CD4-positive, CD25-positive, alpha-beta regulatory T cell (primary cell): ENCODE results near the gene ORMDL1. TPM values are rescaled to one million over a fixed set of nuclear protein-coding genes. Genes with fewer than 3 reads are reported as not detected.
A peak's percentile ranks its signal among the peaks of the same experiment; 100 is the strongest.

Source experiments
- ATAC-seq, 2 donors: fragments of 150-1000 bp; cut with Tn5 transposase; one replicate each; pipeline ENCODE4 v1.10.0; 2021; ENCODE audit warnings: low read depth in 2 of 2, moderate number of reproducible peaks in 2 of 2, moderate library complexity in 1 of 2
- DNase-seq, 3 donors: peaks; one replicate each; pipeline versions ENCODE4 v3.0.0 to v3.0.0-alpha.2; 2012 to 2022; ENCODE audit warnings: mixed read lengths in 1 of 3
- H3K27ac ChIP-seq: one replicate; pipeline ENCODE4 v1.7.0; 2013; ENCODE audit warnings: mild to moderate bottlenecking, low read length; ENCODE audit not compliant: insufficient read depth, poor library complexity, severe bottlenecking
- H3K27me3 ChIP-seq: one replicate; pipeline ENCODE4 v1.7.0; 2013; ENCODE audit warnings: low read length; ENCODE audit not compliant: control insufficient read depth, insufficient read depth
- H3K36me3 ChIP-seq: one replicate; pipeline ENCODE4 v1.7.0; 2013; ENCODE audit warnings: mild to moderate bottlenecking, low read length, moderate library complexity; ENCODE audit not compliant: control insufficient read depth, insufficient read depth
- H3K4me1 ChIP-seq: 2 replicates; pipeline ENCODE4 v1.7.0; 2013; ENCODE audit warnings: mild to moderate bottlenecking, low read length; ENCODE audit not compliant: insufficient read depth, control insufficient read depth, poor library complexity, severe bottlenecking
- H3K4me3 ChIP-seq: one replicate; pipeline ENCODE4 v1.7.0; 2013; ENCODE audit warnings: low read depth, mild to moderate bottlenecking, low read length, moderate library complexity
- H3K9me3 ChIP-seq, 2 experiments: 1 replicate in 1 of 2; 2 replicates in 1 of 2; pipeline ENCODE4 v1.7.0; 2013; ENCODE audit warnings: low read length in 2 of 2, mild to moderate bottlenecking in 1 of 2, moderate library complexity in 1 of 2; ENCODE audit not compliant: control insufficient read depth in 2 of 2
- H3K27ac Mint-ChIP-seq, 3 donors: one replicate each; pipeline ENCODE4 v1.8.0; 2020 to 2022; ENCODE audit warnings: mild to moderate bottlenecking in 3 of 3, mixed read lengths in 3 of 3, moderate library complexity in 2 of 3
- H3K27me3 Mint-ChIP-seq: one replicate; pipeline ENCODE4 v1.8.0; 2022; ENCODE audit warnings: mild to moderate bottlenecking, mixed read lengths
- H3K36me3 Mint-ChIP-seq: one replicate; pipeline ENCODE4 v1.8.0; 2020; ENCODE audit warnings: mixed read lengths
- H3K4me1 Mint-ChIP-seq, 4 donors: one replicate each; pipeline ENCODE4 v1.8.0; 2020 to 2022; ENCODE audit warnings: mixed read lengths in 4 of 4, mild to moderate bottlenecking in 1 of 4
- H3K4me3 Mint-ChIP-seq, 4 donors: one replicate each; pipeline ENCODE4 v1.8.0; 2020 to 2022; ENCODE audit warnings: mild to moderate bottlenecking in 4 of 4, mixed read lengths in 4 of 4, moderate library complexity in 3 of 4
- H3K9me3 Mint-ChIP-seq, 7 donors: one replicate each; pipeline ENCODE4 v1.8.0; 2020 to 2022; ENCODE audit warnings: mixed read lengths in 7 of 7, mild to moderate bottlenecking in 3 of 7, moderate library complexity in 2 of 7
- polyA plus RNA-seq, 4 donors: library from polyadenylated mRNA; unstranded; fragments of 300-500 nt; fragmentation: Illumina TruSeq; gene quantifications; one replicate each; pipeline ENCODE4 v1.2.3, GENCODE V29; 2021
- total RNA-seq: library from RNA; stranded (reverse); gene quantifications from one replicate; pipeline ENCODE4 v1.2.3, GENCODE V29; 2022

ORMDL1 gene
- total and polyA plus RNA-seq, 5 donors from 2014 or later = 81.4 to 141 (median 88.5) TPM

DNA sequence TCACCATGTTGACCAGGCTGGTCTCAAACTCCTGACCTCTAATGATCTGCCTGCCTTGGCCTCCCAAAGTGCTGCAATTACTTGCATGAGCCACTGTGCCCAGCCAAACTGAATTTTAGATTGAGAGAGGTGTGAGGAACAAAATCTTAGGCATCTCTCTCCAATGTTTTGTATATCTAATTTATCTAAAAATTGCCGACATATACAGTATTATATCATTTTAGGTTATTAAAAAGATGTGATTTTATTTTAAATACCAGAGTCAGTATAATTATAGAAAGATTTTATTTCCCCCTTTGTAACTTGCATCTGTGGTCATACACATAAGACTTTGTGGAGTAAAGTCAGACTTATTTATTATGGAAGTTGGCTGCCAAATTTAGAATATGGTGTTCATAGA is 10.2 kb upstream of the ORMDL1 start:
- Mint-ChIP-seq H3K27me3 (no peaks in the 10 kb centered on the region), H3K9me3 (peaks cover 0 to 1% (median 0%) of the 10 kb centered on the region in 7 donors)

DNA sequence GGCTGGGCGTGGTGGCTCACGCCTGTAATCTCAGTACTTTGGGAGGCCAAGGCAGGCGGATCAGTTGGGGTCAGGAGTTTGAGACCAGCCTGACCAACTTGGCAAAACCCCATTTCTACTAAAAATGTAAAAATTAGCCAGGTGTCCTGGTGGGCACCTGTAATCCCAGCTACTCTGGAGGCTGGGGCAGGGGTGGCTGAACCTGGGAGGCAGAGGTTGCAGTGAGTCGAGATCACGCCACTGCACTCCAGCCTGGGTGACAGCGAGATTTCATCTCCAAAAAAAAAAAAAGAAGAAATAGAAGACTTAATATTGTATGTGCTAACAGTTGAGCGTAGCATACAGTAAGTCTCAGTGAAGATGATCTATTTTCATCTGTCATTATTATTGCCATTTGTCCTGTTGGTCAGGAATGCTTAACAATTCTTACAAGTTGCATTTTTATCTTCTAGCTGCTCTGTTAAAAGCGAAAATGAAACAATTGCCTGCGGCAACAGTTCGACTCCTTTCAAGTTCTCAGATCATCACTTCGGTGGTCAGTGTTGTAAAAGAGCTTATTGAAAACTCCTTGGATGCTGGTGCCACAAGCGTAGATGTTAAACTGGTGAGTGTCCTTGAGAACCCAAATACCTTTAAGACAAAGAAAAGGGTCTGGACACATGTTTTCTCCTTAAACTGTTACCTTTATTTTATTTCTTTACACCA is 7.4 kb upstream of the ORMDL1 start:
- peak overlapping the region; percentile 10 to 68 (median 57) for H3K4me3 Mint-ChIP-seq
- H3K27me3 Mint-ChIP-seq = no peaks in the 10 kb centered on the region
- peaks cover 20% of the 10 kb centered on the region for H3K36me3 ChIP-seq
- no peak overlapping the region for H3K27ac ChIP-seq
- peaks cover 35% of the 10 kb centered on the region for H3K36me3 Mint-ChIP-seq
- no peaks in the 10 kb centered on the region for H3K4me1 ChIP-seq
- H3K4me3 ChIP-seq = peak overlapping the region; percentile 56
- H3K9me3 ChIP-seq = no peaks in the 10 kb centered on the region
- H3K9me3 Mint-ChIP-seq = no peaks in the 10 kb centered on the region
- H3K27me3 ChIP-seq = no peaks in the 10 kb centered on the region
- DNase-seq (peak in 1 of 3 donors; percentile 45), ATAC-seq (no peak)
- peak overlapping the region in 2 of 3 donors; percentile 81 to 91 for H3K27ac Mint-ChIP-seq
- H3K4me1 Mint-ChIP-seq = peaks cover 10 to 23% (median 20%) of the 10 kb centered on the region in 4 donors

More for the DNA sequence above, 10.2 kb upstream of the ORMDL1 start:
- ATAC-seq = no peak
- Mint-ChIP-seq H3K4me1 (peaks cover 11 to 28% (median 20%) of the 10 kb centered on the region in 4 donors), H3K4me3 (no peak overlapping the region), H3K36me3 (peaks cover 42% of the 10 kb centered on the region), H3K27ac (no peak overlapping the region)
- Histone ChIP-seq H3K27me3 (no peaks in the 10 kb centered on the region), H3K4me3 (no peak overlapping the region), H3K9me3 (no peaks in the 10 kb centered on the region), H3K36me3 (peaks cover 34% of the 10 kb centered on the region), H3K27ac (no peak overlapping the region), H3K4me1 (no peaks in the 10 kb centered on the region)
- no peak for DNase-seq

DNA sequence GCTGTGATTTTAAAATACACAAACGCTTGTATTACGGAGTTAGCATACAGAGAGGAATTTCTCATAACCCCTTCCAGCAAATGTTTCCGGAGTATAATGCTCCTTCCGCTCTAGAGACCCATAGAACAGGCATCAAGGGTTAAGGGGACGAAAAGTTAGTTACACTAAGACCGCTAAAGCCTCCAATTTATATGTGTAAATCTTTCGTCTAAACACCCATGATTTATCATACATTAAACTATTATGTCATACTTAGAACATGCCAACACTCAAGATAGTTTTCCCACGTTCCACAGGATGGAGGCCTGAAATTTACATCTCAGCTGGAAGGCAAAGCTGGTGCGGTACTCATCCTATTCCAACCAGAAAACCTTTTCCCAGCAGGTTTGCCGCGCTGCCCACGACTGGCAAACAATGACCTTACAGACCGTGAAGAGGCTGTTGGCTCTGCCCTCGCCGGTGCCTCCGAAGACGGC is 650 bp downstream of the ORMDL1 start:
- no peak for ATAC-seq

DNA sequence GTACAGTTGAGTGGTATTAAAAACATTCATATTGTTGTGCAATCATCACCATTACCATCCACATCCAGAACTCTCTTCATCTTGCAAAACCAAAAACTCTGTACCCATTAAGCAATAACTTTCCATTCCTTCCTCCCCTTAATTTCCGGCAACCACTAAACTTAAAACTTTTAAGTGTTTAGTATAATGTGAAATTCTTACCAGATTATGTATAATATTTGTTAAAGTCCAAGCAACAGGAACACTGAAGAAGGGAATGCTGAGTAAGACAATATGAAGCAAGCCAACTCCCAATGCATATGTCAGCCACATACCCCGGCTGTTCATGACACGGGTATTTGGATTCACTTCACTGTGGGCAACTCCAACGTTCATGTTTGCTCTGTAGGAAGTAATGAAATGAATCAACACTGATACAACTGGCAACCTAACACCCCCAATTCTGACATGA is 1.9 kb downstream of the ORMDL1 start:
- peaks cover 38% of the 10 kb centered on the region for H3K4me1 ChIP-seq

More for the DNA sequence above, 650 bp downstream of the ORMDL1 start:
- Mint-ChIP-seq H3K4me3 (peak overlapping the region; percentile 96 to 98 (median 97)), H3K27me3 (no peaks in the 10 kb centered on the region), H3K36me3 (peaks cover 37% of the 10 kb centered on the region), H3K27ac (peak overlapping the region; percentile 94 to 95 (median 94)), H3K4me1 (peaks cover 38 to 70% (median 52%) of the 10 kb centered on the region in 4 donors), H3K9me3 (no peaks in the 10 kb centered on the region)
- Histone ChIP-seq H3K4me3 (peak overlapping the region; percentile 92), H3K27me3 (no peaks in the 10 kb centered on the region), H3K4me1 (peaks cover 38% of the 10 kb centered on the region), H3K27ac (peak overlapping the region; percentile 95), H3K9me3 (no peaks in the 10 kb centered on the region), H3K36me3 (peaks cover 26% of the 10 kb centered on the region)
- DNase-seq = peak in 1 of 3 donors; percentile 62

DNA sequence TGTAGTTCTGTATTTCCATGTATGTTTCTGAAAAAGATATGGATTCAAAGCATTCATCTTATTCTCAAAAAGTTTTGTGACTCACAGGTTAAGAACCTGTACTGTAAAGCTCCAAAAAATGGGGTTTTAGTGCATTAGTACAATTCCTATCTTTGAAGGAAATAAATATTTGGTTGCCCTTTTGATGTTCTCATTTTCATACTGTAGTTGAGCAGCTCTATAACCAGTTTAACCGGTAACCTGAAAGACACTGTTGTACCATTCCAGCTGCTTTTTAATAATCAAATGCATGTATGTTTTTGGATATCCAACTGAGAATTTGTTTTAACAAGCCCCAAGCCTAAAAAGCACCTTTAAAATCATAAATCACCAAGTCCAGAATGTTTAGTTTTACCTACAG is 11.9 kb downstream of the ORMDL1 start:
- Mint-ChIP-seq H3K27me3 (no peaks in the 10 kb centered on the region), H3K4me1 (peaks cover 16 to 41% (median 20%) of the 10 kb centered on the region in 4 donors), H3K4me3 (no peak overlapping the region), H3K36me3 (peaks cover 22% of the 10 kb centered on the region), H3K27ac (no peak overlapping the region), H3K9me3 (no peaks in the 10 kb centered on the region)
- Histone ChIP-seq H3K27ac (no peak overlapping the region), H3K27me3 (no peaks in the 10 kb centered on the region), H3K36me3 (peaks cover 72% of the 10 kb centered on the region), H3K4me1 (no peaks in the 10 kb centered on the region), H3K9me3 (no peaks in the 10 kb centered on the region), H3K4me3 (no peak overlapping the region)
- ATAC-seq = no peak
- no peak for DNase-seq

More for the DNA sequence above, 1.9 kb downstream of the ORMDL1 start:
- Histone ChIP-seq H3K27ac (peak overlapping the region; percentile 95), H3K9me3 (no peaks in the 10 kb centered on the region), H3K27me3 (no peaks in the 10 kb centered on the region), H3K36me3 (peaks cover 35% of the 10 kb centered on the region), H3K4me3 (peak overlapping the region; percentile 92)
- Mint-ChIP-seq H3K9me3 (no peaks in the 10 kb centered on the region), H3K27me3 (no peaks in the 10 kb centered on the region), H3K4me1 (peaks cover 41 to 74% (median 49%) of the 10 kb centered on the region in 4 donors), H3K27ac (peak overlapping the region; percentile 52 to 95 (median 64)), H3K36me3 (peaks cover 40% of the 10 kb centered on the region), H3K4me3 (peak overlapping the region; percentile 96 to 98 (median 97))
- DNase-seq (peak in 1 of 3 donors; percentile 30), ATAC-seq (no peak)

DNA sequence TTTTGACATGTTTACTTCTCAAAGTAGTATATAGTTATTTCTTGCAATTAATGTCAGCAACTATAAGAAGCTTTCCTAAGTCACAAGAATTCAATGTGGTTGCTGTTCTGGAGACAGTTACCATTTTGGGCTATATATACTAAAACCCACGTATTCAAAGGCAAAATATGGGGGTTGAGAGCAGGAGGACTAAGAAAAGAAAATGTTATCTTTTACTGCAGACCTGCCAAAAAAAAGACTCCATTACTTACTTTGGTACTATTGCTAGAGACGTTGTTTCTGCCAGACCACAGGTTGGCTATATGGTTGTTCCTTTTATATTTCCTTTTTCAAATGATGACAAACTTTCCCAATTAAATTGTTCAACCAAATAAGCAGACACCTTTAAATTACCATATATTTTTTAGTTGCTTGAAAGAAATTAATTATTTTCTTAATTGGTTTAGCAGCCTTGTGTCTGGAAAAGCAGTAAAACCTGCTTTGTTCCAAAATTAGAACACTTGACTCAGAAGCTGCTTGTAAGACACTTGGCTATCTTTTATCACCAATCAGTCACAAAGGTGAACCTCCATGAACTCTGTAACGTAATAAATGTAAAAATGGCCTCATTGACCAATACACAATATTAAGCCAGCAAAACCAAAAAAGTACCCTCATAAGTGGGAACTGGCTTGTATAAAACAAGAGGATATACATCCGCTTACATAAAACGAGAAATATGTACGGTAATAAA is 13.4 kb downstream of the ORMDL1 start:
- Mint-ChIP-seq H3K4me1 (peaks cover 11 to 36% (median 14%) of the 10 kb centered on the region in 4 donors), H3K4me3 (no peak overlapping the region), H3K9me3 (no peaks in the 10 kb centered on the region), H3K27me3 (no peaks in the 10 kb centered on the region), H3K36me3 (peaks cover 28% of the 10 kb centered on the region), H3K27ac (no peak overlapping the region)
- no peaks in the 10 kb centered on the region for H3K4me1 ChIP-seq
- no peaks in the 10 kb centered on the region for H3K9me3 ChIP-seq
- no peak for ATAC-seq
- H3K27me3 ChIP-seq = no peaks in the 10 kb centered on the region
- no peak overlapping the region for H3K27ac ChIP-seq
- H3K4me3 ChIP-seq = no peak overlapping the region
- peaks cover 62% of the 10 kb centered on the region for H3K36me3 ChIP-seq
- no peak for DNase-seq

DNA sequence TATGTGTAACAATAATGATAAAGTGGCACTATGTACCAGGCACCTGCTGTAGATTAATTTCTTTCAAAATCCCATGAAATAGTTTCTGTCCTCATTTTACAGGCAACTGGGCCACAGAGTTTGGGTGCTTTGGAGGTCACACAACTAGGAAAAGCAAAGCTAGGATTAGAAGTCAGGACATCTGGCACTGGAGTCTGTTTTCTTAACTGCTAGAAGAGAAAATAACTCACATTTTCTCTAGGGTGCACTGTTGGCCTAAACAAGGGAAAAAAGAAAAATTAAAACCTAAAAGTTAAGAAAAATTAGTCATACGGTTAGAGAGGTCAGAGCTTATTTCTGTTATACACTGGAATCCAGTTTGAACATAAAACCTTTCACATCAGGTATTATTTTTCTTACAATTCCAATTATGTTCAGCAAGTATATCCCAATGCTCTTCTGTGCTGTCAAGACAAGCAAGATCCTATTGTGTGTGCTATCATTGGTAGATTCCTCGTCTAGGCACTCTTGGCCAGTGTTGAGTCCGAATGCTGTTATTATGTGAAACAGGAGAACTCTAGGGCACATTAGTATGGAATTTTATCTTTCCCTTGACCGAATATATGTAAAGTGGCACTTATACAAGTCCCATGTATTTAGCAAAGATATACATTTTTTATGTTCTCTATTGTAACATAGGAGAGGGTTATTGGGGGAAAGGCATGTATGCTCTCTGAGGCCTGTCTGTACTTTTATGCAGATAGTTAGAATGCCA is 20.1 kb downstream of the ORMDL1 start:
- peak overlapping the region; percentile 100 for H3K4me3 ChIP-seq
- Mint-ChIP-seq H3K36me3 (peaks cover 10% of the 10 kb centered on the region), H3K9me3 (no peaks in the 10 kb centered on the region), H3K27me3 (no peaks in the 10 kb centered on the region), H3K4me3 (peak overlapping the region; percentile 48 to 99 (median 90)), H3K27ac (peak overlapping the region in 2 of 3 donors; percentile 32 to 65), H3K4me1 (peaks cover 3 to 15% (median 13%) of the 10 kb centered on the region in 4 donors)
- peaks cover 14% of the 10 kb centered on the region for H3K4me1 ChIP-seq
- DNase-seq = no peak
- no peaks in the 10 kb centered on the region for H3K27me3 ChIP-seq
- ATAC-seq = no peak
- H3K27ac ChIP-seq = no peak overlapping the region
- peaks cover 11% of the 10 kb centered on the region for H3K36me3 ChIP-seq
- H3K9me3 ChIP-seq = no peaks in the 10 kb centered on the region
